Measurements from ENCODE around the gene CENPH. TPM values are rescaled to one million over a fixed set of nuclear protein-coding genes. Genes with fewer than 3 reads are reported as not detected.
"Not testable (repeated sequence)": the region's sequence is repeated elsewhere in the genome, so short reads cannot be mapped to it uniquely, and the experiment has no call there.

CENPH gene, protein sequence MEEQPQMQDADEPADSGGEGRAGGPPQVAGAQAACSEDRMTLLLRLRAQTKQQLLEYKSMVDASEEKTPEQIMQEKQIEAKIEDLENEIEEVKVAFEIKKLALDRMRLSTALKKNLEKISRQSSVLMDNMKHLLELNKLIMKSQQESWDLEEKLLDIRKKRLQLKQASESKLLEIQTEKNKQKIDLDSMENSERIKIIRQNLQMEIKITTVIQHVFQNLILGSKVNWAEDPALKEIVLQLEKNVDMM
- total RNA-seq: 30.6 and 34.4 TPM in 2 replicates

GRCh38 chr5:69189162-69190086, at the start of gene CENPH:
Gene CENPH (plus strand): TSS chr5:69189583. CDS start chr5:69189635, 52 bp downstream.
- intact Hi-C loops (cut with micrococcal nuclease): loop anchor here (1.0 to 10.0 kb wide), 7 partner anchors 22 to 975 kb away; partner anchors contain the start of genes AK6, CCDC125, CCNB1 and CDK7

GRCh38 chr5:69140239-69140638, 49.1 kb upstream of the CENPH start:
- intact Hi-C loops (cut with micrococcal nuclease): not testable (repeated sequence)

DNA sequence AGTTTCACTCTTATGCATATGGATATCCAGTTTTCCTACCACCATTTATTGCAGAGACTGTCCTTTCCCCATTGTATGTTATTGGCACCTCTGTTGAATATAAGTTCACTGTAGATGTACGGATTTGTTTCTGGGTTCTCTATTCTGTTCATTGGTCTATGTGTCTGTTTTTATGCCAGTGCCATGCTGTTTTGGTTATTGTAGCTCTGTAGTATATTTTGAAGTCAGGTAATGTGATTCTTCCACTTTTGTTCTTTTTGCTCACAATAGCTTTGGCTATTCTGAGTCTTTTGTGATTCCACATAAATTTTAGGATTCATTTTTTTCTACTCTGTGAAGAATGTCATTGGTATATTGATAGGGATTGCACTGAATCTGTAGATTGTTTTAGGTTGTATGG, 48.6 kb upstream of the CENPH start:
- intact Hi-C loops (cut with micrococcal nuclease): no loop called here

DNA sequence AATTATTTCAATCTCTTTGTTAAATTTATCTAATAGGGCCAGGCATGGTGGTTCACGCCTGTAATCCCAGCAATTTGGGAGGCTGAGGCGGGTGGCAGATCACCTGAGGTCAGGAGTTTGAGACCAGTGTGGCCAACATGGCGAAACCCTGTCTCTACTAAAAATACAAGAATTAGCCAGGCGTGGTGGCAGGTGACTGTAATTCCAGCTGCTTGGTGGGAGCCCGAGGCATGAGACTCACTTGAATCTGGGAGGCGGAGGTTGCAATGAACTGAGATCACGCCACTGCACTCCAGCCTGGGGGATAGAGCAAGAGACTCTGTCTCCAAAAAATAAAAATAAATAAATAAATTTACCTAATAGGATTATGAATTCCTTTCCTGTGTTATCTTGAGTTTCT, 40.8 kb upstream of the CENPH start:
- intact Hi-C loops (cut with micrococcal nuclease): not testable (repeated sequence)

- intact Hi-C loops (cut with micrococcal nuclease): no loop called here
These were observed 40.3 kb upstream of the CENPH start for GRCh38 chr5:69148981-69149675.

- intact Hi-C loops (cut with micrococcal nuclease): no loop called here
These were observed 39.7 kb upstream of the CENPH start for GRCh38 chr5:69149676-69150010.

- intact Hi-C loops (cut with micrococcal nuclease): no loop called here
These were observed 36.7 kb upstream of the CENPH start for GRCh38 chr5:69152731-69153130.

- intact Hi-C loops (cut with micrococcal nuclease): no loop called here
These were observed 32.9 kb upstream of the CENPH start for GRCh38 chr5:69156456-69156855.

DNA sequence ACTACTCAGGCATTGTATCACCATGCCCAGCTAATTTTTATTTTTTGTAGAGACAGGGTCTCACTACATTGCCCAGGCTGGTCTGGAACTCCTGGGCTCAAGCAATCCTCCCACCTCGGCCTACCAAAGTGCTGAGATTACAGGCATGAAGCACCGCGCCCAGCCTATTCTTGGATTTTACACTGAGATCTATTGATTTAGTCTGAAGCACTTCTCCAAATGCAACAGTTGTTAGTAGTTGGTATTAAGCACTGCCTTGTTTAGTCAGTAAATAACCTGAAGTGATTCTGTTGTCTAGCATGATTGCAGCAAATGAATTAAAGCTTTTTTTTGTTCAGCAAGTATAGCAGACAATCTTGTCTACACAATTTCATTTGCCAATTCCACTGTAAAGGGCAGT, 31.3 kb upstream of the CENPH start:
- intact Hi-C loops (cut with micrococcal nuclease): no loop called here

DNA sequence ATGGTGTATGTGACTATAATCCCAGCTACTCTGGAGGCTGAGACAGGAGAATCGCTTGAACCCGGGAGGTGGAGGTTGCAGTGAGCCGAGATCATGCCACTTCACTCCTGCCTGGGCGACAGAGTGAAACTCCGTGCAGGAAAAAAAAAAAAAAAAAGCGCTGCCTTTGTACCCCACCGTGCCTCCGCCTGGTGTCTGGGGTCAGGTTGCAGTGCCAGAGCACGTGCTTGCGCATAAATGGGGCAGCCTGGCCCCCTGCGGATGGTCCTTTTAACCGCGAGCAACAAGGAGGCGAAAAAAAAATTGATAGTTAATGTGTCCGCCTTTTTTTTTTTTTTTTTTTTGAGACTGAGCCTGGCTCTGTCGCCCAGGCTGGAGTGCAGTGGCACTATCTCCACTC, 28.7 kb upstream of the CENPH start:
- intact Hi-C loops (cut with micrococcal nuclease): no loop called here

DNA sequence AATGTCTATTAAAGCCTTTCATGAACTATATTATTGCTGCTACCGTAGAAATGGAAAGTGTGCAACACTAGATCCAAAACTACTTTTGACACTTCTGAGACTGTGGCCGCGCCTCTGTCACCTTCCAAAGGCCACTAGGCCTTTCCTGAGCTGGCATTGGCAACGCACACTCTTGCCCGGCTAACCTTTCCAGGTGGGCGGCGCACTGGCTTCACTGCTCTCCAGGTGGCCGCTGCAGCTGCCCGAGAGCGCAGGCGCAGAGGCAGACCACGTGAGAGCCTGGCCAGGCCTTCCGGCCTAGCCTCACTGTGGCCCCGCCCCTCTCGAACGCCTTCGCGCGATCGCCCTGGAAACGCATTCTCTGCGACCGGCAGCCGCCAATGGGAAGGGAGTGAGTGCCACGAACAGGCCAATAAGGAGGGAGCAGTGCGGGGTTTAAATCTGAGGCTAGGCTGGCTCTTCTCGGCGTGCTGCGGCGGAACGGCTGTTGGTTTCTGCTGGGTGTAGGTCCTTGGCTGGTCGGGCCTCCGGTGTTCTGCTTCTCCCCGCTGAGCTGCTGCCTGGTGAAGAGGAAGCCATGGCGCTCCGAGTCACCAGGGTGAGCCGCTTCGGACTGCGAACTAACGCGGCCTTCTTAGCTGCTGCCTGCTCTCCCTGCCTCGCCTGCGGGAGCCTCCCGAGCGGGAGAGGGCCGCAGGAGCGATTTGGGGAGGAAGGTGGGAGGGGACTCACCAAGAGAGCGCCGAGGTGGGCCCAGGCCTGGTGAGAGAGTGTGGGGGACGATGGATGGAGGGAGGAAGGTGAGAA, 22.5 kb upstream of the CENPH start, which contains the start of gene CCNB1:
Gene CCNB1 (plus strand): TSS at position 465 of the 807 bp plus-strand sequence. CDS start 113 bp downstream, at position 578.
- intact Hi-C loops (cut with micrococcal nuclease): loop anchor here (1.0 to 2.0 kb wide), 7 partner anchors 22 to 202 kb away; partner anchors contain the start of genes AK6, CDK7, CENPH and RAD17

- intact Hi-C loops (cut with micrococcal nuclease): loop anchor here (1.0 to 2.0 kb wide), 7 partner anchors 22 to 202 kb away; partner anchors contain the start of genes AK6, CDK7, CENPH and RAD17
These were observed 21.9 kb upstream of the CENPH start for GRCh38 chr5:69167493-69167855.

DNA sequence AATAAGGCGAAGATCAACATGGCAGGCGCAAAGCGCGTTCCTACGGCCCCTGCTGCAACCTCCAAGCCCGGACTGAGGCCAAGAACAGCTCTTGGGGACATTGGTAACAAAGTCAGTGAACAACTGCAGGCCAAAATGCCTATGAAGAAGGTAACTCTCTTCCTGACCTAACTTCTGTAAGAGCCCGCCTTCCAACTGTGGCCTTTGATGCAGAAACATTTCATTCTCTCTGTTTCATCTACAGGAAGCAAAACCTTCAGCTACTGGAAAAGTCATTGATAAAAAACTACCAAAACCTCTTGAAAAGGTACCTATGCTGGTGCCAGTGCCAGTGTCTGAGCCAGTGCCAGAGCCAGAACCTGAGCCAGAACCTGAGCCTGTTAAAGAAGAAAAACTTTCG, 21.5 kb upstream of the CENPH start:
- intact Hi-C loops (cut with micrococcal nuclease): loop anchor here (1.0 to 2.0 kb wide), 7 partner anchors 21 to 201 kb away; partner anchors contain the start of genes AK6, CDK7, CENPH and RAD17

GRCh38 chr5:69170495-69170894, 18.9 kb upstream of the CENPH start:
- intact Hi-C loops (cut with micrococcal nuclease): no loop called here

GRCh38 chr5:69170969-69171368, 18.4 kb upstream of the CENPH start:
- intact Hi-C loops (cut with micrococcal nuclease): no loop called here

- intact Hi-C loops (cut with micrococcal nuclease): loop anchor here (10.0 kb wide), 1 partner anchor 967 kb away; the partner anchor contains the start of gene PIK3R1
These were observed 7.6 kb upstream of the CENPH start for GRCh38 chr5:69181659-69182293.

GRCh38 chr5:69184621-69185020, 4.8 kb upstream of the CENPH start:
- intact Hi-C loops (cut with micrococcal nuclease): loop anchor here (5.0 to 10.0 kb wide), 2 partner anchors 148 to 970 kb away; partner anchors contain the start of genes CCDC125 and PIK3R1

- intact Hi-C loops (cut with micrococcal nuclease): loop anchor here (5.0 to 10.0 kb wide), 2 partner anchors 145 to 973 kb away; partner anchors contain the start of genes CCDC125 and PIK3R1
These were observed 2.0 kb upstream of the CENPH start for GRCh38 chr5:69187342-69187741.

- intact Hi-C loops (cut with micrococcal nuclease): loop anchor here (1.0 to 10.0 kb wide), 7 partner anchors 21 to 974 kb away; partner anchors contain the start of genes AK6, CCDC125, CCNB1 and CDK7
These were observed 597 bp upstream of the CENPH start for GRCh38 chr5:69188811-69189161.

DNA sequence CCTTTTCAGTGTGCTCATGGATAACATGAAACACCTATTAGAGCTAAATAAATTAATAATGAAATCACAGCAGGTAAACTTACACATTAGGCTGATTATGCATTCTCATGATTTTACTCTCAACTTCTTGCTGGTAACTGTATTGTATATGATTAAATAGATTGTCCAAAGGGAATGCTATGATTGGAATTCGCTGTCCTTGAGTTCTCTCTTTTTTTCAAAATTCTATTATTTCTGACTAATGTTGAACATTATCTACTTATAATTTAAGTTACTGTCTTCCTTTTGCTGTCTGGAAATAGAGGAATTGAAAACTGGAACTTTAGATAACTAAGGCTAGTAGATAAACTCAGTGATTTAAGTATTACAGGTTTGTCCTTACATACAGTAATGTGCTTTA, 13.1 kb downstream of the CENPH start:
- intact Hi-C loops (cut with micrococcal nuclease): no loop called here
